Stimulated activated CD4-positive, alpha-beta T cell treated with anti-CD3 and anti-CD28 coated beads, Interleukin-2, amount 100 ng/mL, for 4 hours (primary cell): ENCODE measurements around the gene TMPRSS3.

ENCODE experiments used
- DNase-seq: peaks from one replicate; pipeline ENCODE4 v3.0.0-alpha.2; 2020; ENCODE audit warnings: low read depth

Gene TMPRSS3

DNA sequence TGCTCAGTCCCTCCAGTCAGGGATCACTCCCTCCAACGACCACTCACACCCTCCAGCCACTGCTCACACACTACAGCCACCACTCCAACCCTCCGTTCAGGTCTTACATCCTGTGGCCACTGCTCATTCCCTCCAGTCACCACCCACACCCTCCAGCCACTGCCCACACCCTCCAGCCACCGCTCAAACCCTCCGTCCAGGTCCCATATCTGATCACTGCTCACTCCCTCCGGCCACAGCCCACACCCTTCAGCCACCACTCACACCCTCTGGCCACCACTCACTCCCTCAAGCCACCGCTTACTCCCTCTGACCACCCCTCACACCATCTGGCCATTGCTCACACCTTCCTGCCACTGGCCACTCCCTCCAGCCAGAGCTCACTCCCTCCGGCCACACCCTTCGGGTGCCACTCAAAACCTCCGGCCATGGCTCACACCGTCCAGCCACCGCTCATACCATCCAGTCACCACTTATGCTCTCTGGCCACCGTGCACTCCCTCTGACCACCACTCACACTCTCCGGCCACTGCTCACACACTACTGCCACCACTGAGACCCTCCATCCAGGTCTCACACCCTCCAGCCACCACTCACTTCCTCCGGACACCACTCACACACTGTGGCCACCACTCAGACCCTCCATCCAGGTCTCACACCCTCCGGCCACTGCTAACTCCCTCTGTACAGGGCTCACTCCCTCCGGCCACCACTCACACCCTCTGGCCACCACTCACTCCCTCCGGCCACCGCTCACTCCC, 24.8 kb downstream of the TMPRSS3 start:
- DNase-seq: no peak

GRCh38 chr21:42369821-42370220, 26.0 kb downstream of the TMPRSS3 start:
- DNase-seq: no peak

DNA sequence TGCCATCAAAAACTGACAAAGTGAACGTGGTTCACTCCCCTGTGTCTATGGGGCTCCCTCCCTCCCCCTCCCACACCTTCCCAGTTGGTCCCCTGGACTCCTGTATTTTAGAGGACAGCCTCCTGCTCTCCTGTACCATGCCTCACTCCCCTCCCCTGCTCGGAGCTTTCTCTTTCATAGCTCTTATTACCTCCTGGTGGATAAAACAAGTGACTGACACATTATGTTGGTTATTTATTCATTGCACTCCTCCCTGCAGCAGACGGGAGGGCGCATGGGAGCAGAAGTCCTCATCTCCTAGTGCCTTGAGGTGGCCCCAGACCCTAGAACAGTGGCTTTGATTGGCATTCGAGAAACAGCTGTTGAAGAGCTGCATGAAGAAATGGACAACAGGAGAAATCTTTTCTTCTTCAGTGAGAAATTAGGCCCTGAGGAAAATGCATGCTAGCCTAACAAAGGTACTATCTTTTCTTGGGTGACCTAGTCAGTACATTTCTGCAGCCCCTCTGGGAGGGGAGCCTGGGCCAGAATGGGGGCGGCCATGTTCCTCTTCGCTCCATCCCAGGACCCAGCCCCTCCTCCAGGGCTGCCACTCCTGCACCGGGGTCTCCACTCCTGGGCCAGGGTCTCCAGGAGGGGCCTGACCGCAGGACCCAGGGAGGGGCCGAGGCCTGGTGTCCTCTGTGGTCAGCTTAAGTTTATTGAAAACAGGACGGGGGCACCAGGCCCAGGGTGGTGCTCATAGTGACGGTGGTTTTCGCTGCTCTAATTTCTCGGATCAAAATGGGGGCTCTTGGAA, 28.3 kb downstream of the TMPRSS3 start:
- no peak for DNase-seq

DNA sequence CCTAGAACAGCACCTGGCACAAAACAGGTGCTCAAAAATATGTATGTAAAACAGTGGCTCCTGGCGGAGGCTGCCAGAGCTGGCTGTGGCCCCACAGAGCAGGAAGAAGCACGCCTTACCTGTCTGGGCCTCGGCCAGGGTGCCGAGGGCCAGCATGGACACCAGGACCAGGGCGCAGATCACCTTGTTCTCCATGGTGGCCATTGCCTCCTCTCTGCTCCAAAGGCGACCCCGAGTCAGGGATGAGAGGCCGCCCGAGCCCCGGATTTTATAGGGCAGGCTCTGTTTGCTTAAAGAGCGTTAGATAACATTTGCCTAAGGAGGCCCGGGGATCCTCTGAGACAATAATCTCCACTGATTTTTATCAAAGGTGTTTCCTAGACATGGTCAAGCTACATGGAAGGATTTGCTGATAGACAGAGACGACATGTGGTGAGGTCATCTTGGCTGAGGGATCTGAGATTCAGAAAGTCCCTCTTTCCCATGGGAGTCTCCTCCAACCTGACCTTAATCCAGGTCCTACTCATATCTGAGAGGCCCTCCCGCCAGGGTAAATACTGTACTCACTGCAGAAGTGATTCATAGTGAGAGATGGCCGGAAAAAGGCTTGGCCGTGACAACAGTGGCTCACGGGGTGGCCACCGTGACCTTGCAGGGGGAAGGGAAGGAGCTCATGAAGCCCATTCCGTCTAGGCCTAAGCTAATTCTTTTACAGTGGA, 29.4 kb downstream of the TMPRSS3 start, which contains the start of gene TFF1:
TSS of gene TFF1 (minus strand) at position 244 of the 719 bp plus-strand sequence. CDS start at position 204, 40 bp downstream.
- no peak for DNase-seq

GRCh38 chr21:42365770-42366169, 30.1 kb downstream of the TMPRSS3 start:
- no peak for DNase-seq

DNA sequence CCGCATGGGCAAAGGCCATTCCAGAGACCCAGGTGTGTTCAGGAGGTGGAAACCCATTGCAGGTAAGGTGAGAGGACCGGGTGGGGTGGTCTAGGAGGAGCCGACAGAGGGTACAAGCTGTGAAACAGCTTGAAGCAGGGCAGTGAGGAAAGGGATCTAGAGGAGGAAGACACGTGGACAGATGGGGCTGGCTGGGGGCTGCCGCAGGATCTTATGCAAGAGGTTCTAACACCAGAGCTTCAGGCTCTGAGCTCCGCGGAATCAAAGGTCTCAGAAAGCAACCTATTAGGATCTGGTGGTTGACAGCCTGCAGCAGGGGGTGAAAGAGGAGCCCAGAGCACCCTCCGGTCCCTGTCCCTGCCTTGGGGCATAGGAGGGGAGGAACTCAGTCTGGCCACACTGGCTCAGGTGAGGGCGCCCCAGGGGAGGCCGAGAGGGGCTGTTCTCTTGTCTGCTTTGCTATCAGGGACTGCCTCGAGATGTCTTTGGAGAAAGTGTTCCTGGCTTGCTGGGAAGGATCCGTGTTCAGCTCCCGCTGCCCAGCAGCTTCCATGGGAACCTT, 31.5 kb downstream of the TMPRSS3 start:
- DNase-seq: no peak

DNA sequence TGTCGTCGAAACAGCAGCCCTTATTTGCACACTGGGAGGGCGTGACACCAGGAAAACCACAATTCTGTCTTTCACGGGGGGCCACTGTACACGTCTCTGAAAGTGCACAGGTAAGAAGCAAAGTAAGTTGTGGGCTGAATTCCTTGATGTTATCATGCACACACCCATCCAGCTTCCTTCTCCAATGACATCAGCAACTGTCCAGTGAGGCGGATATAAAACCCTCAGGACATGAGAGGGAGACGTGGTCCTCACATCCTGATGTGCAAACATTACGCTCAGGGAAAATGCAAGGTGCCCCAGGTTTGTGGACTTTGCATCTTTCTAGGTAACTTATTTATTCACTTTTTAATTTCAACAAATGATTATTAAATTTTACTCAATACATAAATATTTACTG, 32.5 kb downstream of the TMPRSS3 start:
- DNase-seq: no peak

- no peak for DNase-seq
These were observed 33.2 kb downstream of the TMPRSS3 start for GRCh38 chr21:42362700-42363099.

GRCh38 chr21:42362198-42362597, 33.7 kb downstream of the TMPRSS3 start:
- DNase-seq: no peak

GRCh38 chr21:42361286-42361685, 34.6 kb downstream of the TMPRSS3 start:
- DNase-seq: no peak

- DNase-seq: no peak
These were observed 35.5 kb downstream of the TMPRSS3 start for GRCh38 chr21:42360317-42360716.

- no peak for DNase-seq
These were observed 36.9 kb downstream of the TMPRSS3 start for GRCh38 chr21:42358937-42359336.

DNA sequence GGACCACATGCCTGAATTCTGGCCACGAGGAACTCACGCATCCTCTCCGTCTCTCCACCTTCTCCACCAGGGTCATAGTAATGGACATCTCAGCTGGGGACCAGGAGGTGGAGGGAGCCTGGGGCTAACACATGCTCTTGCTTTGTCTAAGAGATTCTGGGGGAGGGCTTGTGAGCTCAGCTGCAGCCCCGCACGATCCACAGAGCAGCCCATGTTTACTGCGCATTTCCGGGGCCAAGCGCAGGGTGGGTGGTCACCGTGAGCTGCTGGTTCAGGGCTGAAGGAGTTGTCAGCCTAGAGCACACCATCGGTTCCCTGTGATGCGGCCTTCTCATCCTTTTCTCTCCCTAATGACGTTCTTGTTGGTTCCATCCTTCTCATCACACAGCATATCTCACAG, 37.6 kb downstream of the TMPRSS3 start:
- no peak for DNase-seq

DNA sequence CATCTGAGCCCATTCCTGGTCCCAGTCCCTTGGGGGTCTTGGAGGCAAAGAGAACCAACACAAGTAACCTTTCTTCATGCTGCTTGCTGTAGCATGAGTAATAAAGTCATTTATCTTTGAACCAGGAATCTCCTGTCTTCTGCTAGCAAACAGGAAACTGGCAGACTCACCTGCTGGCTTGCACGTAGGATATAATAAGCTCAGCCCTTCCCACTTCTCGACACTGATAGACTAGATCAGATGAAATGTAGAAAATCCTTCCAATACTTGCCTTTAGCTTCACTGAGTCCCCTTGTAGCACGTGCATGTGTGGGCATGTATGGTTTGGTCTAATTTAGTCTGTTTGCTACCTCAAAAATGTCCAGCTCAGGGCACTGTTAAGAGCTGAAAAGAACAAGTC, 38.5 kb downstream of the TMPRSS3 start:
- no peak for DNase-seq

DNA sequence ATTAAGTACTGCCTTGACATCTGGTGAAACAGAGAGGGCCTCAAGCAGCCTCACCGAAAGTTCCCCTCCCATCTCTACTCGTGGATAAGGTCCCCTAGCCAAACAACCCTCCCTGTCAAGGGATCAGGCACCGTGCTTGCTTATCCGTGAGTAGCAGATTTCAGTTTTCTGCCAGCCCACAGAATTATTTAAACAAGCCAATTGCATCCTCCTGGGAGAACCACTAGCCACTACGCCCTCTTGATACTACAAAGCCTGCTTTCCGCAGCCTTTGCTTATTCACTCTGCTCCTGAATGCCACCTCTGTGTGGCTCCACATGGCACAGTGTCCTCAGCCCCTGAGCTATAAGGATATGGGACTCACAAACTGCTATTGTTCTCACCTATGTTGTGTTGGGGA, 39.2 kb downstream of the TMPRSS3 start:
- DNase-seq: no peak

DNA sequence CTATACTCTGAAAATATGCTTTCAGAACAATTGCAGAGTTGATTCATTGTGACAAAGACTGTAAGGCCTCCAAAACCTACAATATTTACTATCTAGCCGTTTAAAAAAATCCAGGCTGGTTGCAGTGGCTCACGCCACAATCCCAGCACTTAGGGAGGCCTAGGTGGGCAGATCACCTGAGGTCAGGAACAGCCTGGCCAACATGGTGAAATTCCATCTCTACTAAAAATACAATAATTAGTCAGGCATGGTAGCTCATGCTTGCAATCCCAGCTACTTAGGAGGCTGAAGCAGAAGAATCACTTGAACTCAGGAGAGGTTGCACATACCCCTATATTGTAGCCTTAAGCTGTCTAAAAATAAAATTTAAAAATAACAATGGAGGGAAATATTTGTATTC, 39.8 kb downstream of the TMPRSS3 start:
- no peak for DNase-seq

- DNase-seq: no peak
These were observed 42.2 kb downstream of the TMPRSS3 start for GRCh38 chr21:42353623-42354022.

DNA sequence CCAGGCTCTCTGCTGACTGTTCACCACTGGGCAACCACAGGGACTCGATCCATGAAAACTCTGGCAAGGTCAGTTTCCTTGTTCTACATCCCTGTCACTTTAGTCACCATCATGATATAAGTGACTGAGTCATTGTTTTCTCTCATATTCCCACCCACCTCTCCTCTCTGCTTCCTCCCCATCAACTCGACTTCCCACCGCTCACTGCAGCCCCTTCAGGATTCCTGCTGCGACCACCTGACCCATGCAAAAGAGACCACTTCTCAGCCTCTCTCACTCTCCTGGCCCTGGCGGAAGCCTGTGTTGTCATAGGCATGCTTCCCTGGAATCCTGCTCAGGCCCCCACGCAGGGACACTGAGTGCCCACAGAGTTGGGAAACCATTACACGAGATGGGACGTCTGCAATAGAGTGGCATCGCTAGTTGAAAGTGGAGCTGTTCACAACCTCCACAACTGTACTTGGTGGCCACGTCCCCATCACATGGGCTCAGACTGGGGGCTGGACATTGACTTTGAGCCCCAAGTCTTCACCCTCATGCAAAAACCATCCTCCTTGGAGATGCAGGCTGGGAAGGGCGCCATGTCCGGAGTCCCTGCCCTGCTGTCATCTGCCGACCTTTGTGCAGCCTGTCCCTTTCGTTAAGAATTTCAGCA, 43.3 kb downstream of the TMPRSS3 start:
- DNase-seq: no peak

DNA sequence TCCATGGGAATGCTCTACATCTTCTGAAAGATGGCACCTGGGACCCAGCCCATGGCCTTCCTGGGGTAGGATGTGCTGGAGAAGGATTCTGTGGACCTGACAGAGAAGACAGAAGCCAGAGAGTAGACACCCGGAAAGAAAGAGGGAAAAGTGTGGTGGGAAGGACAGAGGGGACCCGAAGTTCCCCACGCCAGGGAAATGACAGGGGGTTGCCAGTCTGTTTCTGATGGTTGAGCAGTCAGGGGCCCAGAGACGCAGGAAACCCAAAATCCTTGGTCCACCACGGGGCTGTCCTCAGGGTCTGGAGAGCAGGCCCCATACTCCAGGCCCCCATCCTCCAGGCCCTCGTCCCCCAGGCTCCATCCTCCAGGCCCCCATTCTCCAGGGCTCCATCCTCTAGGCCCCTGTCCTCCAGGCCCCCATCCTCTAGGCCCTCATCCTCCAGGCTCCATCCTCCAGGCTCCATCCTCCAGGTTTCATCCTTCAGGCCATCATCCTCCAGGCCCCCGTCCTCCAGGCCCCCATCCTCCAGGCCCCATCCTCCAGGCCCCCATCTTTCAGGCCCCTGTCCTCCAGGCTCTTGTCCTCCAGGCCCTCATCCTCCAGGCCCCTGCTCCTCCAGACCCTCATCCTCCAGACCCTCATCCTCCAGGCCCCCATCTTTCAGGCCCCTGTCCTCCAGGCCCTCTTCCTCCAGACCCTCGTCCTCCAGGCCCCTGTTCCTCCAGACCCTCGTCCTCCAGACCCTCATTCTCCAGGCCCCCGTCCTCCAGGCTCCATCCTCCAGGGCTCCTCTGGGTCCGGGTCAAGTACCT, 44.0 kb downstream of the TMPRSS3 start:
- DNase-seq: no peak

DNA sequence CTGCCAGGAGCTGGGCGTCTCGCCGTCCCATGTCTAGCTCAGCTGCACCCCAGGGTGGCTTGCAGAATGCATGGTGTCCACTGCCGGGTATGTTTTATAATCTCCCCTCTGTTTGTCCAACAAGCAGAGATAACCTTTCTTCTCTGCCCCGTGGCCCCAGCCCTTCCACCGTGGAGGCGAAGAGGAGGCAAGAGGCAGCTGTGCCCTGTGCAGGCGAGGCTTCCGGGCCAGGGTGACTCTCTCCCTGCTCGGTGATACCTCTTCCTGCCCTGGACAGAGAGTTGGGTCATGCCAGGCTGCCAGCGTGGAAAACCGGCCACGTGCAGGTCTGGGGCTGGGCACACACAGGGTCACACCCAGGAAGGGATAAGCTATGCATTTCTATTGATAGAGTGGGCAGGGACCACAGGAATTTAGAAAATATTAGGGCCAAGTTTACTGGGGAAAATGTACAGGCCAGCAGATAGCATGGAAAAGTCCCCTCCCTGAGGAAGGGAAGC, 44.9 kb downstream of the TMPRSS3 start, which contains the start of gene TFF2:
TSS of gene TFF2 (minus strand) at position 68 of the 500 bp plus-strand sequence. CDS start at position 31, 37 bp downstream.
- no peak for DNase-seq
